ENCODE data around the gene WWOX. TPM values are rescaled to one million over a fixed set of nuclear protein-coding genes. Genes with fewer than 3 reads are reported as not detected.
A peak's percentile ranks its signal among the peaks of the same experiment; 100 is the strongest.

Gene WWOX
- total RNA-seq, 2 experiments from 2014 or later: 19.1 to 23.7 TPM

- Mint-ChIP-seq H3K4me3 (no peak overlapping the region), H3K27ac (no peak overlapping the region), H3K36me3 (ENCODE audit: low read depth) (no peaks in the 10 kb centered on the region), H3K27me3 (no peaks in the 10 kb centered on the region), H3K9me3 (no peaks in the 10 kb centered on the region), H3K4me1 (ENCODE audit: low read depth) (no peaks in the 10 kb centered on the region)
- ChIA-PET POLR2A (no interaction called here), CTCF (no interaction called here)
- TF ChIP-seq CTCF (IDR thresholded peaks at IDR 0.05): no peak
- no peak for DNase-seq
- intact Hi-C loops (cut with micrococcal nuclease): no loop called here
- ATAC-seq: no peak
These were observed 782.7 kb downstream of the WWOX start for GRCh38 chr16:78882150-78882549.

GRCh38 chr16:78882751-78883150 is 783.3 kb downstream of the WWOX start:
- intact Hi-C loops (cut with micrococcal nuclease): no loop called here
- no peak for DNase-seq
- POLR2A ChIA-PET: no interaction called here
- no peak overlapping the region for H3K27ac Mint-ChIP-seq
- no peak for TF ChIP-seq CTCF (IDR thresholded peaks at IDR 0.05)
- CTCF ChIA-PET: no interaction called here
- H3K9me3 Mint-ChIP-seq: no peaks in the 10 kb centered on the region
- H3K4me3 Mint-ChIP-seq: no peak overlapping the region
- no peaks in the 10 kb centered on the region for H3K27me3 Mint-ChIP-seq
- H3K36me3 Mint-ChIP-seq (ENCODE audit: low read depth): no peaks in the 10 kb centered on the region
- no peaks in the 10 kb centered on the region for H3K4me1 Mint-ChIP-seq (ENCODE audit: low read depth)
- ATAC-seq: no peak

- ATAC-seq (no peak), DNase-seq (no peak)
- no peaks in the 10 kb centered on the region for H3K9me3 Mint-ChIP-seq
- POLR2A ChIA-PET: no interaction called here
- H3K4me3 Mint-ChIP-seq: no peak overlapping the region
- no peak overlapping the region for H3K27ac Mint-ChIP-seq
- no peaks in the 10 kb centered on the region for H3K4me1 Mint-ChIP-seq (ENCODE audit: low read depth)
- no peaks in the 10 kb centered on the region for H3K36me3 Mint-ChIP-seq (ENCODE audit: low read depth)
- intact Hi-C loops (cut with micrococcal nuclease): no loop called here
- CTCF ChIA-PET: no interaction called here
- no peak for TF ChIP-seq CTCF (IDR thresholded peaks at IDR 0.05)
- H3K27me3 Mint-ChIP-seq: no peaks in the 10 kb centered on the region
These were observed 784.8 kb downstream of the WWOX start for GRCh38 chr16:78884204-78884603.

- intact Hi-C loops (cut with micrococcal nuclease): no loop called here
These were observed 789.9 kb downstream of the WWOX start for GRCh38 chr16:78889346-78889745.

GRCh38 chr16:78890373-78890895 is 791.0 kb downstream of the WWOX start:
- intact Hi-C loops (cut with micrococcal nuclease): loop anchor here (10.0 kb wide), 1 partner anchor 116 kb away; no protein-coding TSS in a partner anchor

More at GRCh38 chr16:78889346-78889745, 789.9 kb downstream of the WWOX start:
- no peak for DNase-seq
- H3K27ac Mint-ChIP-seq: no peak overlapping the region
- H3K4me1 Mint-ChIP-seq (ENCODE audit: low read depth): peaks cover 19% of the 10 kb centered on the region
- H3K4me3 Mint-ChIP-seq: no peak overlapping the region
- ChIA-PET POLR2A (no interaction called here), CTCF (no interaction called here)
- H3K27me3 Mint-ChIP-seq: no peaks in the 10 kb centered on the region
- peaks cover 2% of the 10 kb centered on the region for H3K36me3 Mint-ChIP-seq (ENCODE audit: low read depth)
- H3K9me3 Mint-ChIP-seq: peaks cover 4% of the 10 kb centered on the region
- no peak for TF ChIP-seq CTCF (IDR thresholded peaks at IDR 0.05)
- no peak for ATAC-seq

More at GRCh38 chr16:78890373-78890895, 791.0 kb downstream of the WWOX start:
- TF ChIP-seq CTCF (IDR thresholded peaks at IDR 0.05): no peak
- peaks cover 2% of the 10 kb centered on the region for H3K36me3 Mint-ChIP-seq (ENCODE audit: low read depth)
- H3K4me1 Mint-ChIP-seq (ENCODE audit: low read depth): peaks cover 23% of the 10 kb centered on the region
- ChIA-PET POLR2A (no interaction called here), CTCF (no interaction called here)
- ATAC-seq (no peak), DNase-seq (no peak)
- H3K27ac Mint-ChIP-seq: peak overlapping the region; percentile 71
- H3K27me3 Mint-ChIP-seq: no peaks in the 10 kb centered on the region
- no peak overlapping the region for H3K4me3 Mint-ChIP-seq
- H3K9me3 Mint-ChIP-seq: peaks cover 4% of the 10 kb centered on the region

Measured in activated CD8-positive, alpha-beta T cell treated with anti-CD3 and anti-CD28 coated beads for 36 hours (primary cell).